Endometrial microvascular endothelial cells (primary cell): Measurements from ENCODE around the gene PLD6. TPM values are rescaled to one million over a fixed set of nuclear protein-coding genes. Genes with fewer than 3 reads are reported as not detected.
"Not testable (repeated sequence)": the region's sequence is repeated elsewhere in the genome, so short reads cannot be mapped to it uniquely, and the experiment has no call there.

Experiments used
- in situ Hi-C: cut with HindIII; loops from 2 replicates; pipeline ENCODE4 v1.10.0; 2017; ENCODE audit warnings: low sequenced_read_pairs, low pct_unique_long_range_greater_than_20kb; ENCODE audit errors: inconsistent ontology term
- total RNA-seq: library from RNA; depleted of rRNA; stranded (reverse); fragments of >200 nt; gene quantifications from one replicate; pipeline ENCODE4 v1.2.3, GENCODE V29; 2015; ENCODE audit errors: inconsistent ontology term

Gene PLD6
- total RNA-seq, 1 donor from 2014 or later = 5.4 TPM

- in situ Hi-C loops = no loop called here
Measured at GRCh38 chr17:17204041-17204591, 2.0 kb downstream of the PLD6 start.

- in situ Hi-C loops = no loop called here
Measured at GRCh38 chr17:17203173-17203730, 2.9 kb downstream of the PLD6 start.

- in situ Hi-C loops = no loop called here
Measured at GRCh38 chr17:17201907-17202306, 4.2 kb downstream of the PLD6 start.

GRCh38 chr17:17201271-17201670, 4.9 kb downstream of the PLD6 start:
- in situ Hi-C loops = no loop called here

GRCh38 chr17:17200831-17201230, 5.3 kb downstream of the PLD6 start:
- in situ Hi-C loops = no loop called here

DNA sequence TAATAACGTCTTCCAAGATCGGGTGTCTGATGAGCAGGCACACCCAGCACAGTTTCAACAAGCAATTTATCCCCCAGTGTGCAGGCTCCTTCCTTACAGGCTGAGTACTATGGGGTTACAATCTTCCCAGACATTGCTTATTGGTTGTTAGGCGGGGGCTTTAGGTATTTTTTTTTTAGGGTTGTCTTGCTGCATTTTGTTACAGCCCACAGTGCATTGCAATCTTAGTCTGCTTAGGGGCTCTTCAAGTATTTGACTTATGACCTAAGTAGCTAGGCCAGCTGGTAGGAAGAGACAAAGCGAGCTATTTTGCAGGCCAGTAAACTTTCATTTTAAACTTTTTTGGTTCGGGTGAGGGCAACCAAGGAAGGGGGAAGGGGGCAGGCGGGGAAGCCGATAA, 5.8 kb downstream of the PLD6 start:
- in situ Hi-C loops = no loop called here

- in situ Hi-C loops = no loop called here
Measured at GRCh38 chr17:17198281-17198680, 7.9 kb downstream of the PLD6 start.

- in situ Hi-C loops = no loop called here
Measured at GRCh38 chr17:17196776-17197175, 9.4 kb downstream of the PLD6 start.

DNA sequence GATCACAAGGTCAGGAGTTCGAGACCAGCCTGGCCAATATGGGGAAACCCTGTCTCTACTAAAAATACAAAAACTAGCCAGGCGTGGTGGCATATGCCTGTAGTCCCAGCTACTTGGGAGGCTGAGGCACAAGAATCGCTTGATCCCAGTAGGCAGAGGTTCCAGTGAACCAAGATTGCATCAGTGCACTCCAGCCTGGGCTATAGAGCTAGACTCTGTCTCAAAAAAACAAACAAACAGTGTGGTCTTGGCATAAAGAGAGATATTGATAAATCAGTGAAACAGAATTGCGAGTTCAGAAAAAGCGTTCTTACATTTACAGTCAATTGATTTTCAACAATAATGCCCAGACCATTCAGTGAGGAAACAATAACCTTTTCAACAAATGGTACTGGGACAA, 10.7 kb downstream of the PLD6 start:
- in situ Hi-C loops = not testable (repeated sequence)

DNA sequence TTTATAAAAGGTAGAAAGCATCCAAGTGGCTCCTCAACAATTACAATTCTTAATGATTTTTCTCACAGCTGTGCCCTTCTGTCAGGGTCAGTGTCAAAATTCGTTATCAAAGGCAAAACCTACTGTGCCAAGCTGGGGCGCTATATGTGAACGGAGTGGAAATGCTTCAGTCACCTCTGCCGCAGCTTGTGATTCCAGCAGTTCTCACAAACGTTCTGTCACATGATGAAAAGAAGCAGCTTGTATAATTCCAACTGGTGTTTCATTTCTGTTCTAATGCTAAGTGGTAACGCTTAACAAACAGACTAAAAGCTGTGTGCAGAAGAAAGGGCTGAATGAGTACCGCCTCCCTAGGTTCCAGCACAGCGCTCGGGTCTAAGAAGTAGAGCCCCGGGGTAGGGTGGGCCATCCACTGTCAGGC, 14.2 kb downstream of the PLD6 start:
- in situ Hi-C loops = no loop called here

DNA sequence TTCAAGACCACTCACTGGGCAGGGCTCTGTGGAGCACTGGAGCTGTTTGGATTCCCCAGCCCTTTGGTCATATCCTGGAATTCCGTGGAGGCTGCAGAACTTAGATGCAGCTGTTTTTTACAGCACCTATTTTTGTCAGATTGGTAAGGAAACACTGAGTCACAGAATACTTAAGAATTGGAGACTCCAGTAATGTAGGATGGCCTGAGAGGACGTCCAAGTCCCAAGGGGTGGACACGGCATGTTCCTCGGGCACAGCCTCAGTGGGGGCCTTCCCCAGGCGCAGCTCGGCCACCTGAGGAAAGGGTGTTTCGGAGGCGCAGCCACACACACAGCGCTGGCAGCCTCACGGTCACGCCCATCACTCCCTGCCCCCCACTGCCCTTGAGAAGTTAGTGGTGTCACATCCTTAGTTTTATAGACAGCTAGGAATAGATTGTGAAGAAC, 14.8 kb downstream of the PLD6 start:
- in situ Hi-C loops = no loop called here

GRCh38 chr17:17190188-17190587, 15.9 kb downstream of the PLD6 start:
- in situ Hi-C loops = no loop called here

DNA sequence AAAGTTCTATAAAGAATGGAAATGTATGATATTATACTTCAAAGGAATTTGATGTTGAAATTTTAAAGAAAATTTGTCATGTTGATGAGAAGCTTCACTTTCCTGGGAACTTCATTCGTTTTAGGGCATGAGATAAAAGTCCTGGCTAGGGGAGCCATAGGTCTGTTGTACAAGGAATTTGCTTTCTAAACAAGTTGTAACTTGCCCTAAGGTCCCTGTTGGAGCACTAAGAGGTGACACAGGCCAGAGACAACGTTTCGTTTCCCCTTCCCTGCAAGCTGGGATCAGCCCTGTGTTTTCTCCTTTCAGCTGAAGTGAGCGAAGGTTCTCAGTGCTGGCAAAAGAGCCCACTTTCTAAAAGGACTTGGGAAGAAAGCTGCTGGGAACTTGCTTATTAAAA, 16.6 kb downstream of the PLD6 start:
- in situ Hi-C loops = no loop called here

GRCh38 chr17:17188586-17188985, 17.5 kb downstream of the PLD6 start:
- in situ Hi-C loops = no loop called here

GRCh38 chr17:17186551-17187505, 19.3 kb downstream of the PLD6 start:
- in situ Hi-C loops = no loop called here

- in situ Hi-C loops = no loop called here
Measured at GRCh38 chr17:17186051-17186450, 20.1 kb downstream of the PLD6 start.

DNA sequence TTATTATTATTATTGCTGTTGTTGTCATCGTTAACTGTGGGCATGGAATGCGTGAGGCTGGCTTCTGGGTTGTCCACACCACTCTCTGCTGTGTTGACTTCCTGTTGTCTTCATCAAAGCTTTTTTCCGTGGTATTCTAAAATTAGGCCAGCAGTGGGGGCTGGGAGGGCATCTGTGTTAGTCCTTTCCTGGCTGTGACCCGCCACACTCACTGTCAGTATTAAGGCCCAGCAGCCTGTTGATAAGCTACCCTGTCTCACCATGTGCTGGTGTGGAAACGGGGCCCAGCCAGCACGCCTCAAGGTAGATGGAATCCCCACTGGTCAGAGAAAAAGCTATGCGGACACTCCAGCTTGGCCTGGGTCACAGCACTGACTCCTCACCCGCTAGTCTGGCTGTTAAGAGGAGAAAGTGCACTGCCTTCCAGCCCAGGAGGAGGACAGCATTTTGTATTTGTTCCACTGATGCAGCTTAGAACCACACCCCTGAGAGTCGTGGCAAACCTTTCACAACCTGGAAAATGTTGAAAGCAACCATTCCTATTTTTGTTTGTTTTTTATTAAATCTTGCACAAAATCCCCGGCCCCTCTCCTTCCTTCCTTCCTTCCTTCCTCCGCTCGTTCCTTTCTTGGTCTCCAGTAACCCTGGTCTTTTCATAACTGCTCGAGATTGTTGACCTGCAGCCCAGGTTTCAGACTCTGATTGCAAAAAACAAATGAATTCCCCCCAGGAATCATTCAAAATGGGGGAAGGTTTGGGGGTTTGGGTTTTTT, 21.0 kb downstream of the PLD6 start:
- in situ Hi-C loops = not testable (repeated sequence)

- in situ Hi-C loops = no loop called here
Measured at GRCh38 chr17:17183744-17184143, 22.4 kb downstream of the PLD6 start.

GRCh38 chr17:17182598-17183136, 23.5 kb downstream of the PLD6 start:
- in situ Hi-C loops = no loop called here
